ENCODE data around the gene KIAA0513.
"Not testable (repeated sequence)": the region's sequence is repeated elsewhere in the genome, so short reads cannot be mapped to it uniquely, and the experiment has no call there.

KIAA0513 gene

DNA sequence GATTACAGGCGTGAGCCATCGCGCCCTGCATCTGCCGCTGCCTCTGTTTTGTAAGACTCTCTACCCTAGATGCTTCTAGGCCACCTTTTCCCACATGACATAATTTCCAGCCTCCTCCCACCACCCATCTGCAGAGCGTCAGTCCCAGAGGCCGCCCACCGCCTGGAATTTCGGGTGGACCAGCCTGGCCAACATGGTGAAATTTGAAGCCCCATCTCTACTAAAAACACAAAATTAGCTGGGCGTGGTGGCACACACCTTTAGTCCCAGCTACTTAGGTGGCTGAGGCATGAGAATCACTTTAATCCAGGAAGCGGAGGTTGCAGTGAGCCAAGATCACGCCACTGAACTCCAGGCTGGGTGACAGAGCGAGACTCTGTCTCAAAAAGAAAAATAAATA lies 89.8 kb downstream of the KIAA0513 start:
- H3K4me3 ChIP-seq (ENCODE audit: low read depth, low read length): no peak overlapping the region
- no peak for TF ChIP-seq MYC (IDR thresholded peaks at IDR 0.05; ENCODE audit: low read depth, low read length)
- no peak for TF ChIP-seq POLR2A (IDR thresholded peaks at IDR 0.05; ENCODE audit: extremely low read depth, insufficient read length)
- no peak for TF ChIP-seq CTCF (IDR thresholded peaks at IDR 0.05; ENCODE audit: low read depth, low read length)
- no peak for TF ChIP-seq MAX (IDR thresholded peaks at IDR 0.05; ENCODE audit: low read depth, low read length)
- DNase-seq (ENCODE audit: low read depth): no peak

GRCh38 chr16:85120006-85120340 lies 92.4 kb downstream of the KIAA0513 start:
- H3K4me3 ChIP-seq (ENCODE audit: low read depth, low read length): no peak overlapping the region
- TF ChIP-seq MYC (IDR thresholded peaks at IDR 0.05; ENCODE audit: low read depth, low read length) (no peak), MAX (IDR thresholded peaks at IDR 0.05; ENCODE audit: low read depth, low read length) (no peak), CTCF (IDR thresholded peaks at IDR 0.05; ENCODE audit: low read depth, low read length) (no peak), POLR2A (IDR thresholded peaks at IDR 0.05; ENCODE audit: extremely low read depth, insufficient read length) (no peak)
- DNase-seq (ENCODE audit: low read depth): no peak

GRCh38 chr16:85123441-85123840 lies 95.8 kb downstream of the KIAA0513 start:
- not testable (repeated sequence) for DNase-seq (ENCODE audit: low read depth); H3K4me3 ChIP-seq (ENCODE audit: low read depth, low read length)

DNA sequence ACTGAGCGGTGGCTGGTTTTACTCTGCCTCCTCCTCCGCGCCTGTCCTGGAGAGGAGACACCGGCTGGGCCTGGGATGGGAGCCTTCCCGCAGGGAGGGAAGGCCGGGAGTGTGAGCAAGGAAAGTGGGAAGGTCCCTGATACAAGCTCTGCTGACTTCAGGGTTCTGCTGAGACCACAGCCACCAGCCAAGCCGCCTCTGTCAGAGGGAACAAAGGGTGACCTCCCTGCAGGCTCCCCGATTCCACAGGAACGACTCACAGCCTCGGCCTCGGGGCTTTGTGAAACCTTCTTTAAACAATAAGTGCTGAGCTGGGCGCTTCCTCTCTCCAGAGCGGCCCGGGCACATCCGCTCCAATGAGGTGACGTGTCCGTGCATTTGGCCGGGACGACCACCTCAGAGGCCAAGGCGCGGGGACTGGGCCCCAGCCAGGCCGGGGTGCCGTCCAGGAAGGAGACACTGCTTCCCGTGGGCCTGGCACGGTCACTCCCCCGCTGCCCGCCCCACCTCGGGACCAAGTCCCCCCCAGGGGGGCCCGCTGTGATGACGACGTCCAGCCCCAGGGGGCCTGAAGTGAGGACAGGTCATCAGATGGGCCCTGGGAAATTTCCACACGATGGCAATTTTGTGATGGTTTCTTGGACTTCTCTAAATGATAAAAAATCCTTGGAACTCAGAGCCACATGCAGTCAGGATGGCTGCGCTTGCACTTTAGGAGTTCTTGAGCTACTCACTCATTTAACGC lies 96.5 kb downstream of the KIAA0513 start:
- DNase-seq (ENCODE audit: low read depth): no peak
- TF ChIP-seq POLR2A (IDR thresholded peaks at IDR 0.05; ENCODE audit: extremely low read depth, insufficient read length) (no peak), MYC (IDR thresholded peaks at IDR 0.05; ENCODE audit: low read depth, low read length) (no peak), CTCF (IDR thresholded peaks at IDR 0.05; ENCODE audit: low read depth, low read length) (no peak), MAX (IDR thresholded peaks at IDR 0.05; ENCODE audit: low read depth, low read length) (no peak)
- H3K4me3 ChIP-seq (ENCODE audit: low read depth, low read length): no peak overlapping the region

GRCh38 chr16:85124636-85125346 lies 97.2 kb downstream of the KIAA0513 start:
- no peak for DNase-seq (ENCODE audit: low read depth)
- H3K4me3 ChIP-seq (ENCODE audit: low read depth, low read length): no peak overlapping the region
- no peak for TF ChIP-seq MYC (IDR thresholded peaks at IDR 0.05; ENCODE audit: low read depth, low read length)
- no peak for TF ChIP-seq CTCF (IDR thresholded peaks at IDR 0.05; ENCODE audit: low read depth, low read length)
- no peak for TF ChIP-seq POLR2A (IDR thresholded peaks at IDR 0.05; ENCODE audit: extremely low read depth, insufficient read length)
- TF ChIP-seq MAX (IDR thresholded peaks at IDR 0.05; ENCODE audit: low read depth, low read length): no peak

DNA sequence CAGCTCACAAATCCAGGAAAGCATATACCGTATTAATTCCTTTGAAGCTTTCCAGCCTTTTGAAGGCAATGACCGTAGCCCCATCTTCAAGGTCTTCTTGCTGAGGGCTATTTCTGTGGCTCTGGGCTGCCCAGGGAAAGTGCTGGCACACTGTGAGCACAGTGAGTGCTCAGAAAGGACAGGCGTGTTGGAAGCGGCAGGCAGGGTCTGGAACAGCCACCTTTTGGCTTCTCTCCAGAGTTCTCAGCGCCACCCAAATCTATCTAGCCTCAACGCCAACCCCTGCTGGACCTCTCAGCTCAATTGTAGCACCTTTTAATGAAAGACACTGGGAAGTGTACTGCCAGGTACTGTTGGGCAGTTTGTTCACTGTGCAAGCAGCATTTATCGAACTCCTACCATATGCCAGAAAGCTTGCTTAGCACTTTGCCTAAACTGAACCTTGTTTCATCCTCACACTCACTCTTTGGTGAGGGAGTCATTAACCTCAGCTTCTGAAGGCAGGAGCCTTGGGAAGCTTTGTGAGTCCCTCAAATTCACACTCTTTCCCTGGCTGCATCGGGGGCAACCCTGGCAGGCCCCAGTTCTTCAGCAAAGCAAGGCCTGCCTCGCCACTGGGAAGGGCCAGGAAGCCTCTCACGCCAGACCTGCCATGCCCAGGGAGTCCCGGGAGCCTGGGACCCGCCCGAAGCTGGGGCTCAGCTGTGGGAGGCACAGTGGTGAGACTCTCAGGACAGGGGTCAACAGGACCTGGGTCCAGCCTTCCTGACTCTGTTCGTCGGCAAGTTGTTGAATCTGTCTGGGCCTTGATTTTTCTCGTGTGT lies 98.2 kb downstream of the KIAA0513 start:
- no peak for TF ChIP-seq CTCF (IDR thresholded peaks at IDR 0.05; ENCODE audit: low read depth, low read length)
- TF ChIP-seq MYC (IDR thresholded peaks at IDR 0.05; ENCODE audit: low read depth, low read length): no peak
- DNase-seq (ENCODE audit: low read depth): no peak
- H3K4me3 ChIP-seq (ENCODE audit: low read depth, low read length): no peak overlapping the region
